HepG2 (cell line): ENCODE data around the gene MRPL9. TPM values are rescaled to one million over a fixed set of nuclear protein-coding genes. Genes with fewer than 3 reads are reported as not detected.
A peak's percentile ranks its signal among the peaks of the same experiment; 100 is the strongest.

ENCODE experiments used
- ATAC-seq: fragments of 200-7000 bp; cut with Tn5 transposase; 3 replicates; pipeline ENCODE4 v1.9.1; 2020; ENCODE audit warnings: mild to moderate bottlenecking, moderate library complexity
- BruUV-seq: library from RNA; stranded (reverse); fragments of 400-500 nt; replicated peaks from 2 replicates; lab custom pipeline; 2021; lab: Mats Ljungman, UMichigan
- CTCF ChIA-PET: fragments of 300-600 bp; formaldehyde crosslinking; extraction: SDS; loops from one replicate; lab custom pipeline; 2021; ENCODE audit warnings: low total read pairs, inconsistent platforms, low intra/inter-chr PET ratio; lab: Yijun Ruan, JAX
- POLR2A ChIA-PET: fragments of 350-600 bp; sonication (Branson Sonifier 250); formaldehyde crosslinking; loops from one replicate; lab custom pipeline; 2020; ENCODE audit warnings: antibody characterized with exemption, inconsistent platforms; lab: Yijun Ruan, JAX
- DNase-seq: peaks from one replicate; pipeline ENCODE4 v3.0.0-alpha.2; 2015; ENCODE audit warnings: low spot score
- FAIRE-seq: peaks from 3 replicates; lab custom pipeline; 2011; peaks lifted over from hg19 to GRCh38; lab: Jason Lieb, UNC
- H2AFZ ChIP-seq: one replicate; pipeline ENCODE4 v1.6.1; 2011; ENCODE audit warnings: low read length, inconsistent platforms
- H3K27ac ChIP-seq: fragments of 300-600 bp; 3 replicates; pipeline ENCODE4 v1.8.0; 2011; ENCODE audit warnings: mixed run types, mild to moderate bottlenecking, mixed read lengths, low read length, inconsistent platforms; ENCODE audit not compliant: insufficient read depth; ENCODE audit errors: extremely low read length
- H3K27me3 ChIP-seq, 2 experiments: fragments of 200-600 bp in 1 of 2; 2 replicates in 1 of 2; 3 replicates in 1 of 2; pipeline versions ENCODE4 v1.6.0 to v1.8.0; 2011; ENCODE audit warnings: low read length in 2 of 2, mild to moderate bottlenecking in 2 of 2, moderate library complexity in 2 of 2, inconsistent platforms in 1 of 2; ENCODE audit not compliant: insufficient read depth in 2 of 2, control insufficient read depth in 1 of 2
- H3K36me3 ChIP-seq, 2 experiments: fragments of 200-600 bp in 1 of 2; replicated peaks in 1 of 2; 2 replicates in 1 of 2; 3 replicates in 1 of 2; pipeline versions ENCODE4 v1.5.1 to v1.8.0; 2011; ENCODE audit warnings: low read length in 2 of 2, inconsistent platforms in 1 of 2; ENCODE audit not compliant: insufficient read depth in 2 of 2, control insufficient read depth in 1 of 2
- H3K4me1 ChIP-seq: 2 replicates; pipeline ENCODE4 v1.5.1; 2012; ENCODE audit warnings: low read length, inconsistent platforms; ENCODE audit not compliant: insufficient read depth
- H3K4me2 ChIP-seq: 2 replicates; pipeline ENCODE4 v1.6.0; 2011; ENCODE audit warnings: low read depth, low read length, inconsistent platforms
- H3K4me3 ChIP-seq, 3 experiments: fragments of 200-600 bp in 1 of 3; sonication (generic), shearing (Covaris generic) in 1 of 3; replicated peaks in 1 of 3; 2 replicates each; pipeline ENCODE4 v1.5.1; 2011 to 2016; ENCODE audit warnings: low read length in 3 of 3, inconsistent platforms in 2 of 3, low read depth in 2 of 3, mild to moderate bottlenecking in 2 of 3, control low read depth in 1 of 3, mixed read lengths in 1 of 3; ENCODE audit not compliant: insufficient read depth in 1 of 3
- H3K79me2 ChIP-seq: one replicate; pipeline ENCODE4 v1.6.1; 2011; ENCODE audit warnings: low read length, inconsistent platforms; ENCODE audit not compliant: insufficient read depth
- H3K9ac ChIP-seq: 2 replicates; pipeline ENCODE4 v1.6.0; 2011; ENCODE audit warnings: mild to moderate bottlenecking, low read depth, low read length, inconsistent platforms; ENCODE audit not compliant: insufficient read depth
- H3K9me3 ChIP-seq: 2 replicates; pipeline ENCODE4 v1.5.1; 2012; ENCODE audit warnings: mild to moderate bottlenecking, low read length
- H4K20me1 ChIP-seq: 2 replicates; pipeline ENCODE4 v1.6.0; 2011; ENCODE audit warnings: inconsistent platforms, mild to moderate bottlenecking, low read length, moderate library complexity; ENCODE audit not compliant: insufficient read depth
- ATF6 ChIP-seq: sonication (generic); formaldehyde crosslinking; conservative IDR thresholded peaks from 2 replicates; pipeline ENCODE4 v1.4.0; 2020; ENCODE audit warnings: missing genetic modification reagents
- KAT7 ChIP-seq: IDR thresholded peaks from 2 replicates; pipeline ENCODE4 v1.6.1; 2018; ENCODE audit warnings: borderline replicate concordance, missing compliant biosample characterization
- REST ChIP-seq, 2 experiments: IDR thresholded peaks; 2 replicates each; pipeline ENCODE4 v1.6.1; 2011 to 2012; ENCODE audit warnings: low read length in 2 of 2, borderline replicate concordance in 1 of 2, low read depth in 1 of 2, mild to moderate bottlenecking in 1 of 2, moderate library complexity in 1 of 2
- SIN3A ChIP-seq: IDR thresholded peaks from 2 replicates; pipeline ENCODE4 v1.6.1; 2011; ENCODE audit warnings: low read depth, mild to moderate bottlenecking, control low read depth, low read length, borderline replicate concordance
- SNAPC4 ChIP-seq: sonication (generic); formaldehyde crosslinking; IDR thresholded peaks from 2 replicates; pipeline ENCODE4 v1.4.0; 2020; ENCODE audit warnings: mild to moderate bottlenecking, missing genetic modification reagents
- SYNCRIP ChIP-seq: fragments of 200-400 bp; formaldehyde crosslinking; IDR thresholded peaks from 2 replicates; pipeline ENCODE4 v1.6.1; 2018; ENCODE audit warnings: mild to moderate bottlenecking, low read depth, low read length; ENCODE audit not compliant: insufficient read depth
- TEAD2 ChIP-seq: sonication (generic); formaldehyde crosslinking; IDR thresholded peaks from 2 replicates; pipeline ENCODE4 v1.9.0; 2021; ENCODE audit warnings: missing genetic modification reagents
- ZFP1 ChIP-seq: IDR thresholded peaks from 2 replicates; pipeline ENCODE4 v1.6.1; 2016
- ZNF235 ChIP-seq: sonication (generic); formaldehyde crosslinking; IDR thresholded peaks from 2 replicates; pipeline ENCODE4 v1.8.1; 2023; ENCODE audit warnings: mild to moderate bottlenecking, missing genetic modification reagents, borderline replicate concordance
- ZNF263 ChIP-seq: sonication (generic); formaldehyde crosslinking; IDR thresholded peaks from 2 replicates; pipeline ENCODE4 v1.4.0; 2020; ENCODE audit warnings: missing genetic modification reagents
- ZNF740 ChIP-seq: sonication (generic); formaldehyde crosslinking; IDR thresholded peaks from 2 replicates; pipeline ENCODE4 v1.4.0; 2020; ENCODE audit warnings: missing genetic modification reagents
- WGBS: methylation state at CpG from one replicate; pipeline ENCODE4 v1.1.6; 2017; ENCODE audit warnings: low lambda C conversion rate; 5-methylcytosine and 5-hydroxymethylcytosine counted together
- in situ Hi-C: cut with HindIII; loops from 2 replicates; pipeline ENCODE4 v1.10.0; 2017; ENCODE audit warnings: low pct_unique_long_range_greater_than_20kb; ENCODE audit not compliant: extremely low pct_ligation_motif_present
- intact Hi-C: fragments of 100-400 bp; cut with micrococcal nuclease; formaldehyde crosslinking; loops from one replicate; pipeline ENCODE4 v1.10.0; 2022; ENCODE audit not compliant: unreplicated experiment
- polyA plus RNA-seq, 8 experiments: library from polyadenylated mRNA; depleted of rRNA in 3 of 8; stranded (reverse) in 7 of 8; unstranded in 1 of 8; fragments of >200 nt; fragmentation: Illumina TruSeq in 4 of 8; extraction: Trizol in 4 of 8; gene quantifications; 2 replicates each; pipeline versions ENCODE4 v1.2.1 to v1.2.3, GENCODE V29; 2011 to 2016; ENCODE audit warnings: low read depth in 4 of 8, missing spikeins in 1 of 8, mixed read lengths in 1 of 8; ENCODE audit not compliant: insufficient read depth in 1 of 8
- total RNA-seq, 5 experiments: library from RNA; depleted of rRNA; stranded (reverse); fragments of >200 nt; fragmentation: Illumina TruSeq; extraction: Trizol; gene quantifications; 2 replicates each; pipeline ENCODE4 v1.2.3, GENCODE V29; 2016; ENCODE audit warnings: low read depth in 1 of 5

Gene MRPL9
- total and polyA plus RNA-seq, 2 of the 13 experiments (the other 11 are each of a cell fraction or from before 2014, with no cell fraction given), result 72.1 to 107 TPM

- POLR2A ChIA-PET, result no interaction called here
- CTCF ChIA-PET, result no interaction called here
- TF ChIP-seq ATF6 (CRISPR knock-in tag) (no peak), TEAD2 (CRISPR knock-in tag) (no peak), KAT7 (CRISPR knock-in tag) (no peak), SYNCRIP (no peak), ZNF740 (CRISPR knock-in tag) (no peak), SNAPC4 (CRISPR knock-in tag) (no peak), ZNF235 (CRISPR knock-in tag) (no peak), ZFP1 (CRISPR knock-in tag) (no peak), SIN3A (no peak), REST (IDR thresholded peaks at IDR 0.05; ENCODE audit: borderline replicate concordance in 1 of 2, low read depth in 1 of 2, low read length in 2 of 2) (peak; percentile 32 to 84), ZNF263 (0 out of 2 replicates have a peak, but pooled peaks have one; percentile 25)
Measured at GRCh38 chr1:151714820-151715725, 48.2 kb downstream of the MRPL9 start.

More at GRCh38 chr1:151714820-151715725, 48.2 kb downstream of the MRPL9 start:
- intact Hi-C loops, result no loop called here
- Histone ChIP-seq H3K27me3 (peaks cover 0 to 29% of the 10 kb centered on the region in 2 experiments; a peak in 4 of 5 replicates), H3K4me2 (no peak overlapping the region), H4K20me1 (no peaks in the 10 kb centered on the region), H3K4me1 (peaks cover 48% of the 10 kb centered on the region), H3K27ac (no peak overlapping the region), H3K79me2 (no peaks in the 10 kb centered on the region), H2AFZ (no peak overlapping the region), H3K9me3 (no peaks in the 10 kb centered on the region), H3K4me3 (no peak overlapping the region), H3K36me3 (no peaks in the 10 kb centered on the region), H3K9ac (no peak overlapping the region)
- WGBS, result 40% methylated on average over 10 of the region's 10 CpGs
- ATAC-seq, result no peak
- in situ Hi-C loops, result loop anchor here (10.0 kb wide), 1 partner anchor 120 kb away; the partner anchor contains the start of genes C2CD4D and RORC
- no peak for DNase-seq
- no peak for FAIRE-seq
- BruUV-seq, result no TSS peak
